Large intestine (tissue), 3 donors: ENCODE data around the gene SNCAIP. TPM values are rescaled to one million over a fixed set of nuclear protein-coding genes. Genes with fewer than 3 reads are reported as not detected.

Experiments used
- DNase-seq, 2 donors: peaks; one replicate each; pipeline versions ENCODE4 v3.0.0 to v3.0.0-alpha.2; 2013
- H3K27ac ChIP-seq: one replicate; pipeline ENCODE4 v1.5.1; 2013; ENCODE audit warnings: low read length
- H3K27me3 ChIP-seq: 2 replicates; pipeline ENCODE4 v1.6.1; 2013; ENCODE audit warnings: low read length; ENCODE audit not compliant: control insufficient read depth, insufficient read depth
- H3K36me3 ChIP-seq: 2 replicates; pipeline ENCODE4 v1.6.1; 2013; ENCODE audit warnings: low read length; ENCODE audit not compliant: control insufficient read depth, insufficient read depth
- H3K4me1 ChIP-seq: one replicate; pipeline ENCODE4 v1.6.1; 2013; ENCODE audit warnings: low read length; ENCODE audit not compliant: control insufficient read depth, insufficient read depth
- H3K4me3 ChIP-seq: one replicate; pipeline ENCODE4 v1.5.1; 2013; ENCODE audit warnings: low read length
- H3K9me3 ChIP-seq: one replicate; pipeline ENCODE4 v1.6.1; 2013; ENCODE audit warnings: mild to moderate bottlenecking, low read depth, low read length, moderate library complexity; ENCODE audit not compliant: control insufficient read depth
- WGBS: methylation state at CpG from one replicate; pipeline ENCODE4 v1.1.5; 2013; ENCODE audit warnings: low lambda C conversion rate; ENCODE audit not compliant: insufficient coverage; 5-methylcytosine and 5-hydroxymethylcytosine counted together
- polyA plus RNA-seq: library from polyadenylated mRNA; unstranded; fragments of 120-200 nt; gene quantifications from one replicate; pipeline ENCODE4 v1.2.1, GENCODE V29; 2013

SNCAIP gene
- polyA plus RNA-seq, 1 donor, result 7.3 TPM

DNA sequence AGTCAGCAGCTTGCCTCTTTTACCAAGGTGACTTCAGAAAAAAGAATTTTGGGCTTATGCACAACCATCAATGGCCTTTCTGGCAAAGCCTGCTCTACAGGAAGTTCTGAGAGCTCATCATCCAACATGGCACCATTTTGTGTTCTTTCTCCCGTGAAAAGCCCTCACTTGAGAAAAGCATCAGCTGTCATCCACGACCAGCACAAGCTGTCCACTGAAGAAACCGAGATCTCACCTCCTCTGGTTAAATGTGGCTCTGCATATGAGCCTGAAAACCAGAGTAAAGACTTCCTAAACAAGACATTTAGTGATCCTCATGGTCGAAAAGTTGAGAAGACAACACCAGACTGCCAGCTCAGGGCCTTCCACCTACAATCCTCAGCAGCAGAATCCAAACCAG, 111.2 kb downstream of the SNCAIP start:
- H3K27me3 ChIP-seq, result no peaks in the 10 kb centered on the region
- no peak for DNase-seq
- peaks cover 2% of the 10 kb centered on the region for H3K36me3 ChIP-seq
- WGBS, result no CpG with 5 or more reads among the region's 4 CpGs
- H3K4me3 ChIP-seq, result no peak overlapping the region
- no peak overlapping the region for H3K27ac ChIP-seq
- peaks cover 4% of the 10 kb centered on the region for H3K4me1 ChIP-seq
- no peaks in the 10 kb centered on the region for H3K9me3 ChIP-seq

GRCh38 chr5:122424132-122424531, 112.1 kb downstream of the SNCAIP start:
- no peak overlapping the region for H3K4me3 ChIP-seq
- no peak overlapping the region for H3K27ac ChIP-seq
- DNase-seq, result no peak
- no peaks in the 10 kb centered on the region for H3K27me3 ChIP-seq
- H3K9me3 ChIP-seq, result no peaks in the 10 kb centered on the region
- H3K36me3 ChIP-seq, result peaks cover 2% of the 10 kb centered on the region
- H3K4me1 ChIP-seq, result peaks cover 4% of the 10 kb centered on the region
- WGBS, result 80% methylated on average over 1 of the region's 1 CpG

DNA sequence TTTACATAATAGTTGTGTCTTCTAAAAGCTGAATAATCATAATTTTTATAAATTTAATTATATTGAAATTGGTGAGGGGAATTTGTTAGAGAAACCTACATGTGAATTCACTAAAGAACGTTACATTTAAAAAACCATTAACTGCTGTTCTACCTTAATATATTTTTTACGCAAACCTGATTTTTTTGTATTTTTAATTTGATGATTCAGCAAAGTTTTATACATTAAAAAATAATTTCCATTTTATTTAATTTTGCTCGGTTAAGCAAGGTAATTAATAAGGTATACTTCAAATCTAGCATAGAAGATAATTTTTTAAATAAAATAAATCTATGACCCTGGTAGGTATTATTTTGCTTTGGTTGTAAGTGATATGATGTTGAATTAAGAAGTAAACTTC, 114.3 kb downstream of the SNCAIP start:
- H3K4me1 ChIP-seq, result peaks cover 4% of the 10 kb centered on the region
- DNase-seq, result no peak
- no peak overlapping the region for H3K4me3 ChIP-seq
- H3K36me3 ChIP-seq, result peaks cover 2% of the 10 kb centered on the region
- no peaks in the 10 kb centered on the region for H3K27me3 ChIP-seq
- no peak overlapping the region for H3K27ac ChIP-seq
- WGBS, result 67% methylated on average over 3 of the region's 3 CpGs
- H3K9me3 ChIP-seq, result no peaks in the 10 kb centered on the region

- Histone ChIP-seq H3K4me3 (no peak overlapping the region), H3K27ac (no peak overlapping the region), H3K36me3 (peaks cover 2% of the 10 kb centered on the region), H3K9me3 (no peaks in the 10 kb centered on the region), H3K27me3 (no peaks in the 10 kb centered on the region), H3K4me1 (no peaks in the 10 kb centered on the region)
- no peak for DNase-seq
- 80% methylated on average over 1 of the region's 2 CpGs for WGBS
Measured at GRCh38 chr5:122427621-122428020, 115.6 kb downstream of the SNCAIP start.

DNA sequence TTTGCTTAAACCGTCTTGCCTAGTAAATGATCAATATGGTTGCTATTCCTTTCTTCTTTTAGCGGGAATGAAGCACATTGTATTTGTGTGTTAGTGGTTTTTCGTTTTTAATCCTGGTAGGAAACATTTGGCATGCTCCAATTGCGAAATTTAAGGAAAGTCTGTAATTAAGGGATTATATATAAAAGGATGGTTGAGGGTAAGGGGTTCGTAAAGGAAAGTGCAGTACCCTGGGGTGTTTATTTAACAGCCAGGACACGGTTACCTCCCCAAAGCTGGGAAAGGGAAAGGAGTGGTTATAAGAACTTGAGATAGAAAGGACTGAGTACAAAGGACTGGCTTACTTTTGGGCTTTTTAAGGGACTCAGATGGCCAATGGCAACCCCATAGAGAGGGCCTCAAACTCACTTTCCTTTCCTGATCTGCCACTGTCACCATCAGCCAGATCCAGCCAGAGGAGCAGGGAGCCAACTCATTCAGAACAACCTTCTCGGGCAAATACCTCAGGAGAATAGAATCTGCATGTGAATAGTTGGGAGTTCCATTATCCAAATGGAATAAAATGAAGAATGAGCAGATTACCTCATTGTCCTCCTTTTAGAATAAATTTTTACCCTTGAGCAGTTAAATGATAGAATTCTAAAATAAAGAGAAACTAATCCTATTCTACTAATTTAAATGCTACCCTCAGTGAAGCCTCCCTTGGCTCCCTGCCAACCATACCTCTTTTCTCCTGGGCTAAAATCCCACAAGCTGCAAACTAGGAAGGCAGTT, 117.7 kb downstream of the SNCAIP start:
- WGBS, result 100% methylated on average over 2 of the region's 7 CpGs
- Histone ChIP-seq H3K4me3 (no peak overlapping the region), H3K36me3 (peaks cover 2% of the 10 kb centered on the region), H3K4me1 (no peaks in the 10 kb centered on the region), H3K27ac (no peak overlapping the region), H3K27me3 (no peaks in the 10 kb centered on the region), H3K9me3 (no peaks in the 10 kb centered on the region)
- DNase-seq, result no peak

GRCh38 chr5:122430319-122430586, 118.2 kb downstream of the SNCAIP start:
- no peak overlapping the region for H3K4me3 ChIP-seq
- no peak overlapping the region for H3K27ac ChIP-seq
- no peak for DNase-seq
- peaks cover 2% of the 10 kb centered on the region for H3K36me3 ChIP-seq
- no peaks in the 10 kb centered on the region for H3K9me3 ChIP-seq
- WGBS, result no CpG with 5 or more reads among the region's 2 CpGs
- H3K27me3 ChIP-seq, result no peaks in the 10 kb centered on the region
- no peaks in the 10 kb centered on the region for H3K4me1 ChIP-seq

GRCh38 chr5:122431298-122431697, 119.3 kb downstream of the SNCAIP start:
- no peak for DNase-seq
- Histone ChIP-seq H3K4me1 (no peaks in the 10 kb centered on the region), H3K27ac (no peak overlapping the region), H3K9me3 (no peaks in the 10 kb centered on the region), H3K27me3 (no peaks in the 10 kb centered on the region), H3K4me3 (no peak overlapping the region), H3K36me3 (peaks cover 2% of the 10 kb centered on the region)
- WGBS, result 88% methylated on average over 1 of the region's 1 CpG

- 92% methylated on average over 2 of the region's 5 CpGs for WGBS
- H3K27ac ChIP-seq, result no peak overlapping the region
Measured at GRCh38 chr5:122434205-122434970, 122.4 kb downstream of the SNCAIP start.

GRCh38 chr5:122435234-122435633, 123.2 kb downstream of the SNCAIP start:
- no peaks in the 10 kb centered on the region for H3K36me3 ChIP-seq
- no peak overlapping the region for H3K4me3 ChIP-seq
- no peak overlapping the region for H3K27ac ChIP-seq
- no peaks in the 10 kb centered on the region for H3K4me1 ChIP-seq
- H3K27me3 ChIP-seq, result no peaks in the 10 kb centered on the region
- 82% methylated on average over 1 of the region's 4 CpGs for WGBS
- DNase-seq, result no peak
- no peaks in the 10 kb centered on the region for H3K9me3 ChIP-seq

More at GRCh38 chr5:122434205-122434970, 122.4 kb downstream of the SNCAIP start:
- H3K4me3 ChIP-seq, result no peak overlapping the region
- no peak for DNase-seq
- H3K27me3 ChIP-seq, result no peaks in the 10 kb centered on the region
- no peaks in the 10 kb centered on the region for H3K9me3 ChIP-seq
- no peaks in the 10 kb centered on the region for H3K36me3 ChIP-seq
- no peaks in the 10 kb centered on the region for H3K4me1 ChIP-seq

- no CpG with 5 or more reads among the region's 3 CpGs for WGBS
- no peak for DNase-seq
- Histone ChIP-seq H3K27me3 (no peaks in the 10 kb centered on the region), H3K4me3 (no peak overlapping the region), H3K4me1 (no peaks in the 10 kb centered on the region), H3K9me3 (no peaks in the 10 kb centered on the region), H3K27ac (no peak overlapping the region), H3K36me3 (no peaks in the 10 kb centered on the region)
Measured at GRCh38 chr5:122435761-122436160, 123.7 kb downstream of the SNCAIP start.

DNA sequence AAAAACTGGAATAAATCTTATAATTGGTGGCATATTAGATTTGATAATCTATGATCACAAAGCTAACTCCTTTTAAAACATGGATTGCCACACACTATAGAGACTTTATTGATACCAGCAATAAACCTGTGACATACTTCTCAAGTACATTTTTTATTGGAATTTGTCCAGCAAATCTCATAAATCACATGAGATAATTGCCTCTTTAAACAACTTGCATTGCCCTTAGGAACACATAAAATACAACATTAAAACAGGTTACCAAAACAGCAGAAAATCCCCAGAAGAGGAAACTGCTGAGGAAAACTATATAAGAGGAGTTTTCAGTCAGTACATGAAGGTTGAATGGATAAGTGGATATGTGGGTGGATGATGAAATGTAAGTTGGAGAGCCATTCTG, 124.6 kb downstream of the SNCAIP start:
- Histone ChIP-seq H3K4me1 (no peaks in the 10 kb centered on the region), H3K27me3 (peaks cover 4% of the 10 kb centered on the region), H3K9me3 (no peaks in the 10 kb centered on the region), H3K4me3 (no peak overlapping the region), H3K36me3 (peaks cover 4% of the 10 kb centered on the region), H3K27ac (no peak overlapping the region)
- no peak for DNase-seq
